ENCODE measurements around the gene GJC1. TPM values are rescaled to one million over a fixed set of nuclear protein-coding genes. Genes with fewer than 3 reads are reported as not detected.

GJC1 gene
- total RNA-seq, 1 donor from 2014 or later = 9.9 TPM

- H3K4me1 ChIP-seq = no peaks in the 10 kb centered on the region
- H3K4me3 ChIP-seq = peak overlapping the region; percentile 8 to 47
- H3K36me3 ChIP-seq = no peaks in the 10 kb centered on the region
- intact Hi-C loops (cut with DNase I) = no loop called here
- no peak for DNase-seq (ENCODE audit: low spot score in 2 of 2)
- H3K27ac ChIP-seq = no peak overlapping the region
- H3K9me3 ChIP-seq = no peaks in the 10 kb centered on the region
- no peak for TF ChIP-seq CTCF (IDR thresholded peaks at IDR 0.05)
- H3K27me3 ChIP-seq = no peaks in the 10 kb centered on the region
Measured at GRCh38 chr17:44749980-44750318, 80.1 kb downstream of the GJC1 start.

GRCh38 chr17:44749076-44749979 is 80.8 kb downstream of the GJC1 start:
- Histone ChIP-seq H3K4me1 (no peaks in the 10 kb centered on the region), H3K4me3 (peak overlapping the region; percentile 8 to 47), H3K36me3 (no peaks in the 10 kb centered on the region), H3K9me3 (no peaks in the 10 kb centered on the region), H3K27me3 (no peaks in the 10 kb centered on the region), H3K27ac (no peak overlapping the region)
- TF ChIP-seq CTCF (IDR thresholded peaks at IDR 0.05) = no peak
- DNase-seq (ENCODE audit: low spot score in 2 of 2) = no peak
- intact Hi-C loops (cut with DNase I) = no loop called here

Other genes starting within 250 kb of the GJC1 start
- gene MEIOC, start 173.8 kb downstream of the GJC1 start, total RNA-seq = not detected
- 2.6 TPM for gene CCDC43, start 140.5 kb downstream of the GJC1 start, total RNA-seq
- 9.7 TPM for gene DBF4B, start 121.6 kb downstream of the GJC1 start, total RNA-seq
- gene ADAM11, start 71.3 kb downstream of the GJC1 start, total RNA-seq = not detected
- not detected for gene HIGD1B, start 17.6 kb upstream of the GJC1 start, total RNA-seq
- 126 TPM for gene EFTUD2, start 69.2 kb upstream of the GJC1 start, total RNA-seq
- 1.7 TPM for gene GFAP, start 85.2 kb upstream of the GJC1 start, total RNA-seq
- not detected for gene KIF18B, start 117.5 kb upstream of the GJC1 start, total RNA-seq
- not detected for gene C1QL1, start 138.0 kb upstream of the GJC1 start, total RNA-seq
- gene DCAKD, start 221.3 kb upstream of the GJC1 start, total RNA-seq = 5.0 TPM
- 89.7 TPM for gene NMT1, start 231.0 kb upstream of the GJC1 start, total RNA-seq